Measurements from ENCODE around the gene DDX49. TPM values are rescaled to one million over a fixed set of nuclear protein-coding genes. Genes with fewer than 3 reads are reported as not detected.

The DDX49 gene
- total RNA-seq, 2 donors from 2014 or later = 31.1 to 57.8 TPM

- peak overlapping the region; percentile 40 for H3K27ac ChIP-seq
- no peak for DNase-seq
These were observed 46.8 kb downstream of the DDX49 start for GRCh38 chr19:18966307-18966706.

GRCh38 chr19:18967358-18968146 is 48.0 kb downstream of the DDX49 start:
- H3K9ac ChIP-seq (ENCODE audit: low read depth in 2 of 2, low read length in 2 of 2) = no peak overlapping the region
- intact Hi-C loops (cut with DNase I) = no loop called here
- no peak for TF ChIP-seq CTCF (IDR thresholded peaks at IDR 0.05)
- H3K4me1 ChIP-seq = no peaks in the 10 kb centered on the region
- peak overlapping the region; percentile 25 for H3K27ac ChIP-seq
- no peaks in the 10 kb centered on the region for H3K27me3 ChIP-seq
- no peak overlapping the region for H3K4me3 ChIP-seq
- peak; percentile 41 for DNase-seq
- H3K9me3 ChIP-seq = no peaks in the 10 kb centered on the region
- no peaks in the 10 kb centered on the region for H3K36me3 ChIP-seq

More at GRCh38 chr19:18966307-18966706, 46.8 kb downstream of the DDX49 start:
- Histone ChIP-seq H3K36me3 (no peaks in the 10 kb centered on the region), H3K27me3 (no peaks in the 10 kb centered on the region), H3K4me3 (no peak overlapping the region), H3K4me1 (no peaks in the 10 kb centered on the region), H3K9ac (ENCODE audit: low read depth in 2 of 2, low read length in 2 of 2) (no peak overlapping the region), H3K9me3 (no peaks in the 10 kb centered on the region)
- no peak for TF ChIP-seq CTCF (IDR thresholded peaks at IDR 0.05)
- intact Hi-C loops (cut with DNase I) = no loop called here

- no peaks in the 10 kb centered on the region for H3K4me1 ChIP-seq
- H3K27ac ChIP-seq = no peak overlapping the region
- H3K27me3 ChIP-seq = no peaks in the 10 kb centered on the region
- no peaks in the 10 kb centered on the region for H3K9me3 ChIP-seq
- TF ChIP-seq CTCF (IDR thresholded peaks at IDR 0.05) = no peak
- no peaks in the 10 kb centered on the region for H3K36me3 ChIP-seq
- DNase-seq = no peak
- no peak overlapping the region for H3K4me3 ChIP-seq
- intact Hi-C loops (cut with DNase I) = no loop called here
- no peak overlapping the region for H3K9ac ChIP-seq (ENCODE audit: low read depth in 2 of 2, low read length in 2 of 2)
These were observed 50.6 kb downstream of the DDX49 start for GRCh38 chr19:18969931-18970659.

GRCh38 chr19:18972301-18972811 is 52.8 kb downstream of the DDX49 start:
- DNase-seq = no peak
- no peaks in the 10 kb centered on the region for H3K27me3 ChIP-seq
- H3K27ac ChIP-seq = no peak overlapping the region
- intact Hi-C loops (cut with DNase I) = no loop called here
- no peak overlapping the region for H3K9ac ChIP-seq (ENCODE audit: low read depth in 2 of 2, low read length in 2 of 2)
- no peak overlapping the region for H3K4me3 ChIP-seq
- no peaks in the 10 kb centered on the region for H3K4me1 ChIP-seq
- TF ChIP-seq CTCF (IDR thresholded peaks at IDR 0.05) = no peak
- H3K36me3 ChIP-seq = no peaks in the 10 kb centered on the region
- no peaks in the 10 kb centered on the region for H3K9me3 ChIP-seq

GRCh38 chr19:18972851-18973250 is 53.3 kb downstream of the DDX49 start:
- H3K9ac ChIP-seq (ENCODE audit: low read depth in 2 of 2, low read length in 2 of 2) = no peak overlapping the region
- no peak overlapping the region for H3K4me3 ChIP-seq
- TF ChIP-seq CTCF (IDR thresholded peaks at IDR 0.05) = no peak
- intact Hi-C loops (cut with DNase I) = no loop called here
- no peaks in the 10 kb centered on the region for H3K4me1 ChIP-seq
- H3K27me3 ChIP-seq = no peaks in the 10 kb centered on the region
- H3K36me3 ChIP-seq = no peaks in the 10 kb centered on the region
- DNase-seq = no peak
- H3K27ac ChIP-seq = no peak overlapping the region
- H3K9me3 ChIP-seq = no peaks in the 10 kb centered on the region
